ENCODE measurements around the gene PKDCC. TPM values are rescaled to one million over a fixed set of nuclear protein-coding genes. Genes with fewer than 3 reads are reported as not detected.

The PKDCC gene
- total RNA-seq, 1 experiment from 2014 or later, result 12.5 TPM

- no peak for DNase-seq
- no peaks in the 10 kb centered on the region for H3K9me3 Mint-ChIP-seq (ENCODE audit: low read depth, unreplicated experiment)
- BruUV-seq (replicated peaks), result no TSS peak
- no peak overlapping the region for H3K27ac Mint-ChIP-seq (ENCODE audit: unreplicated experiment)
- peaks cover 12% of the 10 kb centered on the region for H3K4me1 Mint-ChIP-seq (ENCODE audit: low read depth, unreplicated experiment)
- CTCF ChIA-PET, result no interaction called here
- H3K36me3 Mint-ChIP-seq (ENCODE audit: insufficient read depth, unreplicated experiment), result no peaks in the 10 kb centered on the region
- H3K27me3 Mint-ChIP-seq (ENCODE audit: unreplicated experiment), result no peaks in the 10 kb centered on the region
- H3K4me3 Mint-ChIP-seq (ENCODE audit: low read depth, unreplicated experiment), result no peak overlapping the region
- intact Hi-C loops (cut with micrococcal nuclease; ENCODE audit: unreplicated experiment), result no loop called here
- TF ChIP-seq CTCF (IDR thresholded peaks at IDR 0.05; ENCODE audit: unreplicated experiment), result no peak
These were observed 21.7 kb downstream of the PKDCC start for GRCh38 chr2:42069568-42069967.

- BruUV-seq (replicated peaks), result no TSS peak
- CTCF ChIA-PET, result interaction anchor here (0.6 to 1.4 kb wide), 3 partner anchors 40 to 224 kb away, joined by 4 to 10 read pairs (median 7); no protein-coding TSS in a partner anchor
- Mint-ChIP-seq H3K9me3 (ENCODE audit: low read depth, unreplicated experiment) (no peaks in the 10 kb centered on the region), H3K27me3 (ENCODE audit: unreplicated experiment) (no peaks in the 10 kb centered on the region), H3K36me3 (ENCODE audit: insufficient read depth, unreplicated experiment) (no peaks in the 10 kb centered on the region), H3K4me1 (ENCODE audit: low read depth, unreplicated experiment) (peaks cover 22% of the 10 kb centered on the region), H3K27ac (ENCODE audit: unreplicated experiment) (no peak overlapping the region), H3K4me3 (ENCODE audit: low read depth, unreplicated experiment) (no peak overlapping the region)
- no peak for DNase-seq
- TF ChIP-seq CTCF (IDR thresholded peaks at IDR 0.05; ENCODE audit: unreplicated experiment), result no peak
- intact Hi-C loops (cut with micrococcal nuclease; ENCODE audit: unreplicated experiment), result no loop called here
These were observed 24.0 kb downstream of the PKDCC start for GRCh38 chr2:42071791-42072190.

GRCh38 chr2:42072349-42073118, 24.7 kb downstream of the PKDCC start:
- Mint-ChIP-seq H3K4me1 (ENCODE audit: low read depth, unreplicated experiment) (peaks cover 29% of the 10 kb centered on the region), H3K36me3 (ENCODE audit: insufficient read depth, unreplicated experiment) (no peaks in the 10 kb centered on the region), H3K4me3 (ENCODE audit: low read depth, unreplicated experiment) (no peak overlapping the region), H3K27ac (ENCODE audit: unreplicated experiment) (no peak overlapping the region), H3K9me3 (ENCODE audit: low read depth, unreplicated experiment) (no peaks in the 10 kb centered on the region), H3K27me3 (ENCODE audit: unreplicated experiment) (no peaks in the 10 kb centered on the region)
- TF ChIP-seq CTCF (IDR thresholded peaks at IDR 0.05; ENCODE audit: unreplicated experiment), result no peak
- BruUV-seq (replicated peaks), result no TSS peak
- CTCF ChIA-PET, result interaction anchor here (1.1 to 1.4 kb wide), 2 partner anchors 203 to 225 kb away, joined by 4 to 7 read pairs; no protein-coding TSS in a partner anchor
- intact Hi-C loops (cut with micrococcal nuclease; ENCODE audit: unreplicated experiment), result no loop called here
- DNase-seq, result no peak

GRCh38 chr2:42073739-42074503, 26.1 kb downstream of the PKDCC start:
- intact Hi-C loops (cut with micrococcal nuclease; ENCODE audit: unreplicated experiment), result no loop called here
- H3K4me3 Mint-ChIP-seq (ENCODE audit: low read depth, unreplicated experiment), result no peak overlapping the region
- no peaks in the 10 kb centered on the region for H3K36me3 Mint-ChIP-seq (ENCODE audit: insufficient read depth, unreplicated experiment)
- CTCF ChIA-PET, result no interaction called here
- H3K27ac Mint-ChIP-seq (ENCODE audit: unreplicated experiment), result no peak overlapping the region
- no peaks in the 10 kb centered on the region for H3K9me3 Mint-ChIP-seq (ENCODE audit: low read depth, unreplicated experiment)
- no peaks in the 10 kb centered on the region for H3K27me3 Mint-ChIP-seq (ENCODE audit: unreplicated experiment)
- DNase-seq, result no peak
- no peak for TF ChIP-seq CTCF (IDR thresholded peaks at IDR 0.05; ENCODE audit: unreplicated experiment)
- H3K4me1 Mint-ChIP-seq (ENCODE audit: low read depth, unreplicated experiment), result peaks cover 30% of the 10 kb centered on the region
- no TSS peak for BruUV-seq (replicated peaks)

Data from Calu3 (cell line).